NCI-H82 (cell line): ENCODE data around the gene RCL1.

Source experiments
- DNase-seq: peaks from one replicate; lab custom pipeline; 2025; lab: John Stamatoyannopoulos, UW

RCL1 gene

GRCh38 chr9:4842734-4843133, 50.0 kb downstream of the RCL1 start:
- no peak for DNase-seq

GRCh38 chr9:4844056-4844838, 51.5 kb downstream of the RCL1 start:
- no peak for DNase-seq

DNA sequence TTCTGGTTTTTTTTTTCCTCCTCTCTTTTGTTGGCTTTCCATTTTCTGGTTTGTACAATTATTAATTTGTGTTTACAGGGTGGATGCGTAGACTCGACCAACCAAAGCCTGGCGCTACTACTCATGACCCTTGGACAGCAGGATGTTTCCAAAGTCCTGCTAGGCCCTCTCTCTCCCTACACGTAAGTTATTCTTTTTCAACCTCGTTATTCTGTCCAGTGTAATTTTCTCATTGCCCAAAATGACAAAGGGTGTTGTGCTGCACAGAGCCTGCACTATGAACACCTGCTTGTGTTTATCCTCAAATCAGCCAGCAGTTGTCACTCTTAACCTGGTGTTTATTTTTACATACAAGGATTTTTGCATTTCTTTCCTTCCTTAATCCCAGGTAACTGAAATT, 56.6 kb downstream of the RCL1 start:
- no peak for DNase-seq

GRCh38 chr9:4850603-4851310, 58.0 kb downstream of the RCL1 start:
- DNase-seq: no peak

GRCh38 chr9:4852419-4852818, 59.7 kb downstream of the RCL1 start:
- DNase-seq: no peak

- no peak for DNase-seq
These were observed 61.5 kb downstream of the RCL1 start for GRCh38 chr9:4854265-4854590.

DNA sequence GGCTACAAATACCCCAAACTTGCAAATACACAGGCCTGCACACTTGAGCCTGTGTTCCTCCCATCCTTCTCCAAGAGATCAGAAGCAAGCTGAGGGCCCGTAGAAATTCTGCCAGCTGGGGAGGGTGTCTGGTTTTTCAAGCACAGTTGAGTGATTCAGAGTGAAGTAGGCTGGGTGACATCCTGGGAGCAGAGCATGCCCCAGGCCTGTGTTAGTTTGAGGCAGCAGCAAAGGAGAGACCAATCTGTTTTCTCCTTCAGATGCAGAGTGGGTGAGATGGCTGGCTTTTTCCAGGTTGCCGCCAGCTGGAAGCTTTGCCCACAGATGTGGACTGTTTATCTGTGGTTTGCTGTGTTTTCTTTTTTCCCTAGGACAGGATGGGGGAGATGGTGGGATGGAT, 63.1 kb downstream of the RCL1 start:
- no peak for DNase-seq

- DNase-seq: no peak
These were observed 64.5 kb downstream of the RCL1 start for GRCh38 chr9:4857163-4857810.

DNA sequence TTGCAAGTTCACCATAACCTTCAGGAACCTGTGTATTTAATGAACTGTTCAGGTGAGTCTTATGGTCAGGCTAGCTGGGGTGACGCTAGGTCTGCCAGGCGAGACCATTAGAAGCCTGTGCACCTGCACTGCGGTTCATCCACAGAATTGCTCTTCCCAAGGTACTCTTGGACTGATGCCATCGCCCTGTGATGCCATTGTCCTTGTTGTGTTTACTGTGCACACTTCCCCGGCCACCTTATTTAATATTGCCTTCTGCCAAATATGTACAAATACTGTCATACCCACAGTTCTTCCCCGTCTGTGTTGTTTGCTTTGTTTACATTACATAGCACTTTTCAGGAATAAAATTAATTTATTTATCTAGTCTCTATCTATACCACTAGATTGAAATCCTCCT, 66.3 kb downstream of the RCL1 start:
- DNase-seq: no peak

DNA sequence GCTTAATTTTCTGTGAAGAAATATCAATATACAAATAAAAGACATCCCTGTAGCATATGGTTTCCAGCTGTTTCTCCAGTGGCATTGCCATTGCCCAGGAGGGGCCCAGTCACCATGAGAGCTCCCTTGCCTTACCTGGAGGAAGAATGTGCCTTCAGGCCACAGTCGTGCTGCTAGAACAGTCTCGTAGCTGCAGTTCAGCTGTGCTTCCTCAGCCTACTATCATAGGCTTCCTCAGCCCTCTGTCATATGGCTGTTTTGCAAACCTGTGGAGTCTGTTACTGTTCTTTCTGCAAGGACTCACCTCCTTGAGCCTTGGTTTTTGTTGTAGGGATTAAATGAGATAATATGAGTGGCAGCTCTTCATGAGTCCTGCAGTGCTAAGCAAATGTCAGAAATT, 67.6 kb downstream of the RCL1 start:
- no peak for DNase-seq

DNA sequence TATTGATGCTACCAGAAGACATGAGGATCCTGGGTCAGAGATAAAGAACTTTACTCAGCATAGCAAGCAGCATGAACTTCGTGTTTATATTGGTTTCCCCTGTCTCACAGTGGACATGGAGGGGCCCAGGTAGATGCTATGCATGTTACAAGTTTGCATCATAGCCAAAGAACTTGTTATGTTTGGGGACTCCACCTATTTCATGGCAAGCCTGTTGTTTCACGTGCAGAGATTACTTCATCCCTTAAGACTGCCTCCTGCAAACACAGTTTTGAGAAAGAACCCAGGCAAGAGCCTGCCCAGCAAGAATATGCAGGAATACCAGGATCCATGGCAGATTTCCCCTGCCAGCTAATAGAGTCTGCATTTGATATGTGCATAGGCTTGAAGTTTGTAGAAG, 68.4 kb downstream of the RCL1 start:
- no peak for DNase-seq

DNA sequence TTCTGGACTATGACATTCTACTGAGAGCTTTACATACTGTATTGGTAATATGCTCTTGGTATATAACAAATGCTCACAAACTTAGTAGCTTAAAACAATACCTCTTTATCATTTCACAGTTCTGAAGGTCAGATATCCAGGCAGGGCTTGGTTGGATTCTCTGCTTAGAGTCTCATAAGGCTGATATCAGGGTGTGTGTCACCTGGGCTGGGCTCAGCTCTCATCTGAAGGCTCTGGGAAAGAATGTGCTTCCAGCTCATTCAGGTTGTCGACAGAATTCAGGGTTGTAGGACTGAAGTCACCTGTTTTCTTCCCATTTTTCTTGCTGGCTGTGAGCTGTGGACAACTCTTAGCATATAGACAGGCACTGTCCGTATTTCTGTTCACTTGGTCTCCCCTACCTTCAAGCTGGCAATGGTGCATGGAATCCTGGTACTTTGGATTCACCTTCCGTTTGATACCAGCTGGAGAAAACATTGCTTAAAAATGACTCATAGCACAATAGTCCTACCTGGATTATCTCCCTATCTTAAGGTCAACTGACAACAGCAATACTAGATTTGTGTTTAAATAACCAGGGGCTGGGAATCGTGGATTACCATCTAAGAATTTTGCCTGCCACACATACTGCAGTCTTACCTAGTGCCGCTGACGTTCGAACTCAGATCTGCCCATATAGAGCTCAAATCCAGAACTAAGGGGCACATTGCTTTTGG, 69.2 kb downstream of the RCL1 start:
- DNase-seq: no peak

DNA sequence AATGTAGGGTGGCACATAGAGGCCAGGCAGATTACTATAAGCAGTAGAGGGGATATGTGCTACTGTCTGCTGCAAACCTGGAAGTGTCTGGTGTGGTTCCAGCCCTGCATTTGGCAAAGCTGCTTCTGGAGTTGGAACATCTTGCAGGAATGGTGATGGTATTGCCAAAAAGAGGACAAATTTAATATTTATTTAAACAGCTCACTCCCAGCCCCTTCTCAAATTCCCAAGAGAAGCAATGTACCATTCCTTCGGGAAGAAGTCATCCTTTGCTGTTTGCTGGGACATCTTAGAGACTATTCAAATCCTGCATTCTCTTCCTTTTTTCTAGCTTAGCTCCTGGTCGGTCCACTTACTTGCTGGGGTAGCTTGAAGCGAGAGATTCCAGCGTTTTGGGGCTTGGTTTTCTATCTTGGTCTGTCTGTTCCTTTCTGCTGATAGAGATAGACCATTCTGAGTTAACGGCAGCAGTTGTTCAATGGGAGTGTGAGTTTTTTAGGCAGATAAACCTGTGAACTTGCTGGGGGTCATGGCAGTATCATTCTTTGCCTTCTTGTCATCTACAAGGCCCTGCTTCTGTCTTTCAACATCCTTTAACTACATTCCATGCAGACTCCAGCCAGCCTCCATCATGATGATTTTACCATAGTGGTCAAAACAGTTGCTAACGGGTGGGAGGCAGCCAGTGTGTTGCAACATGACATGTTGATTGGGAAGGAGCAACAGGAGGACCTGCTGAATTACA, 69.9 kb downstream of the RCL1 start:
- no peak for DNase-seq

DNA sequence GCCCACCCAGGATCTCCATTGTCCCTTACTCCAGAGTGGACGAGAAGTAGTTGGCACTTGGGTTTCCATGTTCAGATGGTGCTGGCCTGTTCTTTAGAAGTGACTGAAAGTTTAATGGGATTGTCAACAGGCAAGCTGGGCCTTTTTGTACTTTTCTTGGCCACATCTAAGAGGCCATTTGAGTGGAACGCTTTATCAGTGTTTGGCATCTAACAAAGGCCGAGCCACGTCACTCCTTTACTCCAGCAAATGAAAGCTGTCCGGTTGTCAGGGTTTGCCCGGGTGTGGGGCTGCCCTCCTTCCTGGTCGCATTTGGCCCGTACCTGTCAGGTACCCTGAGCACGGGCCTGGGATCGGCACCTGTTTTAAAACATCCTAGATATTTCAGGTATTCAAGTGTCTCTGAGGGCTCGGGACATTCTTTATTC, 71.5 kb downstream of the RCL1 start:
- DNase-seq: no peak

- DNase-seq: no peak
These were observed 72.0 kb downstream of the RCL1 start for GRCh38 chr9:4864698-4865097.

DNA sequence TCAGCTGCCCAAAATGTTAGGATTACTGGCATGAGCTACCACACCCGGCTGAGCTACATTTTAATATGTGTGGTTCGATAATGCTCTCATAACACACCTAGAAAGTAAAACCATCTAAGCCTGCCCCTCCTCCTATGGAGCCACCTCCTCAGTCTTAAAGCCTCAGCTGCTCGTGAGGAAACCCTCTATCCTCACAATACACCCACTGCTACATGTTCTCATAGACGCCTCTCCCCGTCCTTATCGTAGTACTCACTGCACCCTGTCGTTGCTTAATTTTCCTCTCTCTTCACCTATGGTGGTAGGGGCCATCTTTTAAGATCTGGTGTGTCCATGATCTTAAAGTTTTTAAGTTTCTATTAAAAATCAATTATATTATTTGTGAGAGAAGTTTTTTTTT, 72.9 kb downstream of the RCL1 start:
- no peak for DNase-seq

DNA sequence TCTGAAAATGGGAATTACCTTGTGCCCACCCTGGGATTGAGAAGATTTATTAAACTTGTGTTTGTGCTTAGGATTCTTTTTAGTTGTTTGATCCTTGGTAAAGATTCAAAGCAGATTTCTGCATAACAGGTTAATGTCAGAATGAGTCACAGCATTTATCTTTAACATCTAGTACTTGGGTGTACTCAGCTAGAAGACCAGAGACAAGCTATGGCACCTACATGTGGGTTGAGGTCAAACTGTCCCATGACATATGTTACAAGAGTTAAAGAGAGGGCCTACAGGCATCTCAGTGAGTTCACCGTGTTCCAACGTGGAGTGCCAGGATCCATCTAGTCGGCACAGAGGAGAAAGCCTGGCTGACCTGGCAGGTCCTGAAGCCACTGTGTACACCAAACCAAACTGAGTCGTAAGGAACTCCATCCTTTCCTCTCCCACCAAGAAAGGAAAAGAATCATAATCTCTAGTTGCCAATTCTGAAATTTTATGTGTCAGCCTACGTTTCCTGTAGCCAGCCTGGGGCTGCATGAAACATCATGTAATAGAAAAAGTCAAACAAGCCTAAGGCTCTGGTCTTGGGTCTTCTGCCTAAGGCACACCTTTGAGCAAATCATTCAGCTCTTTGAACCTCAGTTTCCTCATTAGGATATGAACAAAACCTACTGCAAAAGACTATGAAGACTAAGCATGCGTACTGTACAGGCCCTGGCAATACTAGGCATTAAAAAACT, 73.7 kb downstream of the RCL1 start:
- DNase-seq: no peak

DNA sequence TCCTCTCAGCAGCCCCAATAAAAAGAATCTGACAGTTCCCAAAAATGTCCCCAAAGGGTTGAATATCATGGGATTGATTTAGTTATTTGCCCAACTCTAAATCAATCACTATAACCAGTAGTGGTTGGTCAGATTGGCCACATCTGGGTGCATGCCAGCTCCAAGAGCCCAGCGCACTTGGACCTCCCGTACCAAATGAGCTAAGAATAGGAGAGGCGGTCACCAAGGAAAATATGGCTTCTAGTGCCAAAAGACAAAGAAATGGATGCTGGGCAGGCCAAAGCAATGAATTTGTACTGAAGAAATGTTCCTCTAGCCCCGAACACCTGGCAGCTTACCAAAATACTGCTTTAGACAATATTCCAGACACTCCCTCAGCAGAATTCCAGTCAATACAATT, 80.3 kb downstream of the RCL1 start:
- DNase-seq: no peak

GRCh38 chr9:4875559-4875958, 82.8 kb downstream of the RCL1 start:
- DNase-seq: no peak

DNA sequence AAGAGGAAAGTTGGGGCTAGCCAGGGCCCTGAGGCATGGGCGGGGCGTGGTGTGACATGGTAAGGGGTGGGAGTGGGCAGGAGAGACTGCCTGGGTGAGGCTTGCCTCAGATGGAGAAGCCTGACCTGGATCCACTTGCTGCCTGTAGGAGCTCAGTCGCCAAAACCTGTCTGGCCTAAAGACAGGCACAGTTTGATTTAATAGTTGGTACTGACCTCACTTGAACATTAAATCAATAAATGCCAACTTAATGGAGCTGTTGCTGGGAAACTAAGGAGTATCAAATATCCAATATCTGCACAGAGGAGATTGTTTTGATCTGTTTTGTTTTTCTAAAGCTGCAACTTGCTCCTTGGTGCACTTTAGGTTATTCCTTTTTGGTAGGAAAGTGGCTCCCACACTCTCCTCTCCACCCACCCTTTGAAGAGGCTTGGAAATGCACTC, 86.4 kb downstream of the RCL1 start:
- no peak for DNase-seq

DNA sequence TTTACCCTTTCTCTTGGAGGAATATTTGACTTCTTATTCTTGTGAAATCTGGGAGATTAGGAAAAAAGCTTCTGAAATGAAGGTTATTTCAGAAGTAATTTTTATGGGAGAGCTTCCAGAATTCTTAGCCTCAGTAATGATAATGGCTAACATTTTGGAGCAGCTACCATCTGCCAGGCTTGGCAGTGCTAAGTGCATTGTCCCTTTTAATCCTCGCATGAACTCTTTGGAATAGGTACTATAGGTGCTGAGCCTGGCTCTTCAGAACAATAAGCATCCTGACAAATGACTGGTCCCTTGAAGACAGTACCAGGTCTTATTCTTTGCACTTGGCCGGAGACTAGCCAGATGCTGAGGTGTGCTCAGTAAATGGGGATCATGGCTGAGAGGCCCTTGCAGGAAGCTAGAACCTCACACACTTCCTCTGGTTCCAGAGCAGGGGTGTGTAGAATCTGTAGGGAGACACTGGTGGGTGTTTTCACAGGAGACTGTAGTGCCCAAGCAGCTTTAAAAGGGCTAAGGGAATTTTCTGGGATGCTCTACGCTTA, 90.7 kb downstream of the RCL1 start:
- DNase-seq: peak; percentile 18
